SIG-M5 treated with dmso at 0.1 percent for 504 hours (cell line): Measurements from ENCODE around the gene MYF5.

Experiments used
- DNase-seq: peaks from one replicate; lab custom pipeline; 2025; ENCODE audit not compliant: unreplicated experiment; lab: John Stamatoyannopoulos, UW

Gene MYF5

GRCh38 chr12:80756875-80757274, 40.2 kb downstream of the MYF5 start:
- DNase-seq = no peak

- no peak for DNase-seq
Measured at GRCh38 chr12:80761838-80762237, 45.1 kb downstream of the MYF5 start.

- DNase-seq = peak; percentile 48
Measured at GRCh38 chr12:80763874-80764273, 47.2 kb downstream of the MYF5 start.

GRCh38 chr12:80766210-80766609, 49.5 kb downstream of the MYF5 start:
- no peak for DNase-seq

GRCh38 chr12:80766897-80767296, 50.2 kb downstream of the MYF5 start:
- no peak for DNase-seq
